Gastrocnemius medialis (tissue), 4 donors: ENCODE results near the gene ABHD12B. TPM values are rescaled to one million over a fixed set of nuclear protein-coding genes. Genes with fewer than 3 reads are reported as not detected.

Source experiments
- ATAC-seq, 2 donors: fragments of 150-250 bp; one replicate each; pipeline ENCODE4 v1.9.1; 2016
- DNase-seq, 2 donors: peaks; one replicate each; pipeline ENCODE4 v3.0.0-alpha.2; 2019
- H3K27ac ChIP-seq, 4 donors: fragments of 200-600 bp; sonication (generic); 1 replicate in 1 of 4; 2 replicates in 3 of 4; pipeline ENCODE4 v1.5.1; 2016 to 2018; ENCODE audit warnings: mild to moderate bottlenecking in 2 of 4, moderate library complexity in 1 of 4
- H3K27me3 ChIP-seq, 3 donors: fragments of 200-600 bp; sonication (generic) in 2 of 3; 1 replicate in 1 of 3; 2 replicates in 2 of 3; pipeline versions ENCODE4 v1.5.1 to v1.6.0; 2016 to 2019; ENCODE audit warnings: mild to moderate bottlenecking in 1 of 3, moderate library complexity in 1 of 3
- H3K36me3 ChIP-seq, 2 donors: fragments of 200-600 bp; sonication (generic) in 1 of 2; one replicate each; pipeline ENCODE4 v1.5.1; 2017 to 2018
- H3K4me1 ChIP-seq, 2 donors: fragments of 200-600 bp; sonication (generic) in 1 of 2; one replicate each; pipeline ENCODE4 v1.5.1; 2016 to 2017; ENCODE audit warnings: mild to moderate bottlenecking in 2 of 2
- H3K4me3 ChIP-seq, 4 donors: fragments of 200-600 bp; sonication (generic) in 3 of 4; 1 replicate in 1 of 4; 2 replicates in 3 of 4; pipeline ENCODE4 v1.5.1; 2016 to 2019; ENCODE audit warnings: mild to moderate bottlenecking in 2 of 4
- H3K9me3 ChIP-seq, 3 donors: fragments of 200-600 bp; sonication (generic) in 2 of 3; 1 replicate in 1 of 3; 2 replicates in 2 of 3; pipeline ENCODE4 v1.5.1; 2016 to 2019
- CTCF ChIP-seq, 5 experiments: fragments of 450-650 bp in 3 of 5; fragments of 200-600 bp in 2 of 5; sonication (generic) in 2 of 5; IDR thresholded peaks in 4 of 5; conservative IDR thresholded peaks in 1 of 5; 1 replicate in 4 of 5; 2 replicates in 1 of 5; pipeline ENCODE4 v1.5.1; 2016 to 2019; ENCODE audit warnings: antibody characterized with exemption in 5 of 5, mild to moderate bottlenecking in 3 of 5, moderate library complexity in 3 of 5
- POLR2A ChIP-seq, 2 donors: fragments of 450-650 bp; IDR thresholded peaks; one replicate each; pipeline ENCODE4 v1.6.1; 2017; ENCODE audit warnings: antibody characterized with exemption in 2 of 2, mild to moderate bottlenecking in 2 of 2, moderate library complexity in 2 of 2
- in situ Hi-C, 4 donors: fragments of 200-750 bp; cut with MboI; loops; one replicate each; pipeline versions ENCODE4 v1.15.0 to v1.8.0; 2017; ENCODE audit warnings: low sequenced_read_pairs in 4 of 4
- intact Hi-C: fragments of 100-400 bp; cut with DNase I; formaldehyde crosslinking; loops from one replicate; pipeline ENCODE4 v1.15.1; 2023; ENCODE audit warnings: low total_unique reads
- total RNA-seq, 4 donors: library from RNA; depleted of rRNA; stranded (reverse); fragments of >200 nt; gene quantifications; one replicate each; pipeline versions ENCODE4 v1.1.0 to v1.2.3, GENCODE V29; 2016

Gene ABHD12B
- total RNA-seq, 4 donors from 2014 or later, result not detected

GRCh38 chr14:50832935-50833630 is 38.8 kb upstream of the ABHD12B start:
- no peaks in the 10 kb centered on the region for H3K27me3 ChIP-seq
- H3K4me3 ChIP-seq, result no peak overlapping the region
- in situ Hi-C loops (no loop called here), intact Hi-C loops (loop anchor here (5.0 kb wide), 1 partner anchor 41 kb away; no protein-coding TSS in a partner anchor)
- no peaks in the 10 kb centered on the region for H3K36me3 ChIP-seq
- ATAC-seq (no peak), DNase-seq (no peak)
- no peaks in the 10 kb centered on the region for H3K9me3 ChIP-seq
- H3K27ac ChIP-seq, result no peak overlapping the region
- TF ChIP-seq CTCF (IDR thresholded peaks at IDR 0.05 in 4 of 5, conservative IDR thresholded peaks at IDR 0.05 in 1 of 5) (no peak), POLR2A (IDR thresholded peaks at IDR 0.05) (no peak)
- peaks cover 21 to 23% of the 10 kb centered on the region in 2 donors for H3K4me1 ChIP-seq

GRCh38 chr14:50834802-50835276 is 37.0 kb upstream of the ABHD12B start:
- Histone ChIP-seq H3K27ac (no peak overlapping the region), H3K27me3 (no peaks in the 10 kb centered on the region), H3K9me3 (no peaks in the 10 kb centered on the region), H3K36me3 (no peaks in the 10 kb centered on the region), H3K4me1 (peaks cover 4 to 6% of the 10 kb centered on the region in 2 donors), H3K4me3 (no peak overlapping the region)
- TF ChIP-seq CTCF (IDR thresholded peaks at IDR 0.05 in 4 of 5, conservative IDR thresholded peaks at IDR 0.05 in 1 of 5) (no peak), POLR2A (IDR thresholded peaks at IDR 0.05) (no peak)
- in situ Hi-C loops, result no loop called here
- no peak for ATAC-seq
- DNase-seq, result no peak
- intact Hi-C loops, result loop anchor here (5.0 kb wide), 1 partner anchor 43 kb away; no protein-coding TSS in a partner anchor

GRCh38 chr14:50835280-50835679 is 36.6 kb upstream of the ABHD12B start:
- no peaks in the 10 kb centered on the region for H3K9me3 ChIP-seq
- H3K27ac ChIP-seq, result no peak overlapping the region
- H3K27me3 ChIP-seq, result no peaks in the 10 kb centered on the region
- no peaks in the 10 kb centered on the region for H3K36me3 ChIP-seq
- DNase-seq (no peak), ATAC-seq (no peak)
- TF ChIP-seq CTCF (IDR thresholded peaks at IDR 0.05 in 4 of 5, conservative IDR thresholded peaks at IDR 0.05 in 1 of 5), result no peak
- TF ChIP-seq POLR2A (IDR thresholded peaks at IDR 0.05), result no peak
- in situ Hi-C loops (no loop called here), intact Hi-C loops (no loop called here)
- H3K4me1 ChIP-seq, result peaks cover under 1 to 6% of the 10 kb centered on the region in 2 donors
- H3K4me3 ChIP-seq, result no peak overlapping the region

GRCh38 chr14:50836515-50836914 is 35.3 kb upstream of the ABHD12B start:
- H3K9me3 ChIP-seq, result no peaks in the 10 kb centered on the region
- DNase-seq (no peak), ATAC-seq (no peak)
- TF ChIP-seq CTCF (IDR thresholded peaks at IDR 0.05 in 4 of 5, conservative IDR thresholded peaks at IDR 0.05 in 1 of 5) (no peak), POLR2A (IDR thresholded peaks at IDR 0.05) (no peak)
- H3K4me1 ChIP-seq, result peaks cover 0 to 6% of the 10 kb centered on the region in 2 donors
- no peak overlapping the region for H3K4me3 ChIP-seq
- in situ Hi-C loops, result no loop called here
- H3K27ac ChIP-seq, result no peak overlapping the region
- H3K36me3 ChIP-seq, result no peaks in the 10 kb centered on the region
- intact Hi-C loops, result no loop called here
- H3K27me3 ChIP-seq, result no peaks in the 10 kb centered on the region
